HG03378 (cell line): Measurements from ENCODE around the gene SPANXA2.
"Not testable (repeated sequence)": the region's sequence is repeated elsewhere in the genome, so short reads cannot be mapped to it uniquely, and the experiment has no call there.

Experiments used
- ATAC-seq: cut with Tn5 transposase; IDR thresholded peaks from one replicate; pipeline ENCODE4 v1.9.1; 2021; ENCODE audit warnings: mild to moderate bottlenecking, moderate library complexity; ENCODE audit not compliant: unreplicated experiment

SPANXA2 gene, protein sequence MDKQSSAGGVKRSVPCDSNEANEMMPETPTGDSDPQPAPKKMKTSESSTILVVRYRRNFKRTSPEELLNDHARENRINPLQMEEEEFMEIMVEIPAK

DNA sequence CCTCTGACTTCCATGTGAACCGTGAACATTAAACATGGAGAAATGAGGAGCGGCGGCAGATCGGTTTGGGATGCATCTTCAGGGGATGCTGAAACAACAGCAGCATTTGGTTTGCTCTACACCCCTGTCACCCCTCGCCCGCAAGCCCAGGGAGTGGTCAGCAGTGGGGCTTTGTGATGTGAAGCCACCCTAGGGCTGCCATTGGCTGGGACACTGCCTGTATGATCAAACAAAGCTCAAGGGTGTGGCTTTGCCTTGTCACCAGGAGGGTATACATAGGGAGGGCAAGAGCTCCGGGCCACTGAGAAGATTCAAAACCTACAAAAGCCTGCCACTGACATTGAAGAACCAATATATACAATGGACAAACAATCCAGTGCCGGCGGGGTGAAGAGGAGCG is at the start of gene SPANXA2:
SPANXA2 (plus strand) TSS at position 301 of the 400 bp plus-strand sequence; CDS start at position 361, 60 bp downstream.
- not testable (repeated sequence) for ATAC-seq

DNA sequence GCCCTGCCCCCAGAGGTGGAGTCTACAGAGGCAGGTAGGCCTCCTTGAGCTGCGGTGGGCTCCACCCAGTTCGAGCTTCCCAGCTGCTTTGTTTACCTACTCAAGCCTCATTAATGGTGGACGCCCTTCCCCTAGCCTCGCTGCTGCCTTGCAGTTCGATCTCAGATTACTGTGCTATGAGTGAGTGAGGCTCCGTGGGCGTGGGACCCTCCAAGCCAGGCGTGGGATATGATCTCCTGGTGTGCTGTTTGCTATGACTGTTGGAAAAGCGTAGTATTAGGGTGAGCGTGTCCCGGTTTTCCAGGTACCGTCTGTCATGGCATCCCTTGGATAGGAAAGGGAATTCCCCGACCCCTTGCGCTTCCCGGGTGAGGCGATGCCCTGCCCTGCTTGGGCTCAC is 47.0 kb upstream of the SPANXA2 start:
- not testable (repeated sequence) for ATAC-seq

DNA sequence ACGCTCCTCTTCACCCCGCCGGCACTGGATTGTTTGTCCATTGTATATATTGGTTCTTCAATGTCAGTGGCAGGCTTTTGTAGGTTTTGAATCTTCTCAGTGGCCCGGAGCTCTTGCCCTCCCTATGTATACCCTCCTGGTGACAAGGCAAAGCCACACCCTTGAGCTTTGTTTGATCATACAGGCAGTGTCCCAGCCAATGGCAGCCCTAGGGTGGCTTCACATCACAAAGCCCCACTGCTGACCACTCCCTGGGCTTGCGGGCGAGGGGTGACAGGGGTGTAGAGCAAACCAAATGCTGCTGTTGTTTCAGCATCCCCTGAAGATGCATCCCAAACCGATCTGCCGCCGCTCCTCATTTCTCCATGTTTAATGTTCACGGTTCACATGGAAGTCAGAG is 4.9 kb upstream of the SPANXA2 start, which contains the start of gene SPANXA1:
SPANXA1 (minus strand) TSS at position 101 of the 400 bp plus-strand sequence; CDS start at position 41, 60 bp downstream.
- not testable (repeated sequence) for ATAC-seq

DNA sequence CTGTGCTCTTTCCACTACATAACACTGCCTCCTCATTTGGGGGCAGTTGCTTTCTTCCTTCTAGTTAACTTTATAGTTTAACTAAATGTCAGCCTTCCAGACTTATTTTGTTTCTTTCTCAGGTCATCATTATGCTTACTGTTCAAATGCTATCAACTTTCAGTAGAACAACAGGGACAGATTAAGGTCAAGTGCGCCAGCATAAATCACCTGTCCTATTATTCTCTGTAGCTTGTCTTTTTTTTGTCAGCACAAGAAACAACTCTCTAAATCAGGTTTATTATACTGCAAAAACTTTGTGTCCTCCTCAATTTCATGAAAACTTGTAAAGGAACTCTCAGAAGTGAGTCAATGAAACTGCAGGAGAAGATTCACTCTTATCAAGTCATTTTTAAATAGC is 19.6 kb downstream of the SPANXA2 start:
- no peak for ATAC-seq

DNA sequence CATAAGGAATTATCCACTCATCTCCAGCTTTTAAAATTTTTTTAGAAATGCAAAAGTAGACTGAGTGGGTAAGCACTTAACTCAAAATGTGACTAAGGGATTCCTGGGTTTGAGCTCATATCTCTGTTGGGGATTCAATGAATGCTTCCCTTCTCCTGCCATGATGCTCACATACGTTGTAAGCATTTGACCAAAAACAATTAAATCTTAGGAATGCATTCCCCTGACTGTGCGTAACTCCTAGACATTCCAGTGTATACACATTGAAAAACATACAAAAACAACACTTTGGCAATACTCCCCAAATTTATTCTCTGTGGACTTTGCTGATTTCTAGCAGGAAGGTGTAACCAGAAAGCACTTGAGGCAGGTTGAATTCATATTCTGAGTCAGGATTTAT is 29.8 kb downstream of the SPANXA2 start:
- ATAC-seq: no peak

DNA sequence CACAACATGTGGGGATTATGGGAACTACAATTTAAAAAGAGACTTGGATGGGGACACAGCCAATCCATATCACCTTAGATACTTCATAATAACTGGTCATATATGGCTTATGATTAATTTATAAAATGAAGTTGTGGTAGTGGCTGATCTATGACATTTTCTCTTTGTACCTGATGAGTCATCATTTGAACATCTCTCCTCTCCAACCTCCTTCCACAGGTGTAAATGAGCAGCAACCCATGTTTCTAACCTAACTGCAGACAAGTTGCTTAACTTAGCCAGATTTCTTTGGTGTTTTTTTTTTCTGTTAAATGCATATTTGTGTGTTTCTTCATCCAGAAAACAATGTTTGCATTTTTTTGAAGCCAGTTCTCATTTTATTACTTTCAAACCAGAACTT is 42.6 kb downstream of the SPANXA2 start:
- no peak for ATAC-seq

DNA sequence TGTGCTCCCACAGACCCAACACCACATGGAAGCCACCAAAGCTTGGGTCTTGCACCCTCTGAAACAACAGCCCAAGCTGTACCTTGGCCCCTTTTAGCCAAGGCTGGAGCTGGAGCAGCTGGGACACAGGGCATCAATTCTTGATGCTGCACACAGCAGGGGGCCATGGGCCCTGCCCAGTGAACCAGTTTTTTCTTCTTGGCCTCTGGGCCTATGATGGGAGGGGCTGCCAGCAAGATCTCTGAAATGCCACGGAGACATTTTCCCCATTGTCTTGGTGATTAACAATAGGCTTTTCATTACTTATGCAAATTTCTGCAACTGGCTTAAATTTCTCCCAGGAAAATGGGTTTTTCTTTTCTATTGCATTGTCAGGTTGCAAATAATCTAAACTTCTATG is 49.0 kb downstream of the SPANXA2 start:
- ATAC-seq: no peak
